ENCODE results near the gene TCEAL9.
"Not testable (repeated sequence)": the region's sequence is repeated elsewhere in the genome, so short reads cannot be mapped to it uniquely, and the experiment has no call there.

TCEAL9 gene

DNA sequence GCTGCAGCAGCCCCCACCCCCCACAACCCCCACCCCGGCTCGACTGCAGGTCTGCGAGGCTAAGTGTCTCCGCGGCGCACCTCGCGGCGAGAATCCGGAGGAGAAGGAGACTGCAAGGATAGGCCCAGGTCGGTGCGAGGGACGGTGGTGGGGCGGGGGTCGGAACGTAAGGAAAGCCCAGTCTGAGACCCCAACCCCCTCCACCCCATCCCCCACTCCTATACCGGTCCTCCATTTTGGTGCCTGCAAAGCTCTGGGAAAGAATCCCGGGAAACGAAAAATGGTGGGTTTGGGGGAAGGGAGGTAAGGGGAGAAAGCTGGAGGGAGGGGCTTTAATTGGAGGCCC, 20.6 kb downstream of the TCEAL9 start:
- H3K9ac ChIP-seq (ENCODE audit: low read length): peak overlapping the region; percentile 62
- no peaks in the 10 kb centered on the region for H3K9me3 ChIP-seq (ENCODE audit: control insufficient read depth, low read length)
- no peak overlapping the region for H3K4me3 ChIP-seq (ENCODE audit: low read length)
- H3K36me3 ChIP-seq (ENCODE audit: control insufficient read depth, insufficient read depth, low read length): no peaks in the 10 kb centered on the region
- H3K27me3 ChIP-seq (ENCODE audit: control insufficient read depth, insufficient read depth, low read length): no peaks in the 10 kb centered on the region
- H3K4me1 ChIP-seq (ENCODE audit: control insufficient read depth, insufficient read depth, low read length): no peaks in the 10 kb centered on the region

DNA sequence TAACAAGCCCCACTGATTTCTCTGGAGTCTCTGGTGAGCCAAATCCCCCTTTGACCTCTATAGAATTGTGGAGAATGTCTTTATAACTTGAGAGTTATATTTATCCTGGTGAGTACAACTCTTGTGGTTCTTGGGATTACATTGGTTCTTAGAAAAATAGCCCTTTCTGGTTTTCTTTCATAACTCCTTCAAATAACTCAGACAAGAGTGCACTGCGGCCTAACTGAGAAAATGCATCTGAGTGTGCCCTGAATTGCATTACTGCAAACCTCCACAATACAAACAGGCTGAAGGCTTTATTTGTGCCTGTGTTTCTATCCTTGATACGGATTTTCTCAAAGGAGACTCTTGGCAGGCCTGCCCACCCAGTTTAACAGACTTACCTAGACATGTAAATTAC, 22.7 kb downstream of the TCEAL9 start:
- no peaks in the 10 kb centered on the region for H3K4me1 ChIP-seq (ENCODE audit: control insufficient read depth, insufficient read depth, low read length)
- H3K9ac ChIP-seq (ENCODE audit: low read length): no peak overlapping the region
- H3K36me3 ChIP-seq (ENCODE audit: control insufficient read depth, insufficient read depth, low read length): no peaks in the 10 kb centered on the region
- H3K9me3 ChIP-seq (ENCODE audit: control insufficient read depth, low read length): no peaks in the 10 kb centered on the region
- no peaks in the 10 kb centered on the region for H3K27me3 ChIP-seq (ENCODE audit: control insufficient read depth, insufficient read depth, low read length)
- H3K4me3 ChIP-seq (ENCODE audit: low read length): no peak overlapping the region

DNA sequence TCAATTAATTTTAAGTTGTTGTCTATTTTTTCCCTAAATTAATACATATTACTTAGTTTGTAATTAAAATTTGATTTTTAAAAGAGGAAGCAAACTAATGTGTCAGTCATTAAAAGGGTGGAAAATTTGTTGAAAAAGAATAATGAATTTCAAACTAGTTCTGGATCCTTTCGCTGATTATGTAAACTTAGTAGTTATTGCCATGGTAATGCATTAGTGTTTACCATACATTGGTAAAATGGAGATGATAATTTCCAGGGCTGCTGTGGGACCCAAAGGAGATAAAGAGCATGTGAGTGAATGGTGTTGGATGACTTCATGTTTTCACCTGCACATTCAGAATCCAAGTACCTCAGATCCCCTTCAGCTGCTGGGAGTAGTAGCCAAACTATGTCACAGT, 26.6 kb downstream of the TCEAL9 start:
- no peaks in the 10 kb centered on the region for H3K27me3 ChIP-seq (ENCODE audit: control insufficient read depth, insufficient read depth, low read length)
- no peak overlapping the region for H3K4me3 ChIP-seq (ENCODE audit: low read length)
- no peak overlapping the region for H3K9ac ChIP-seq (ENCODE audit: low read length)
- no peaks in the 10 kb centered on the region for H3K4me1 ChIP-seq (ENCODE audit: control insufficient read depth, insufficient read depth, low read length)
- no peaks in the 10 kb centered on the region for H3K36me3 ChIP-seq (ENCODE audit: control insufficient read depth, insufficient read depth, low read length)
- H3K9me3 ChIP-seq (ENCODE audit: control insufficient read depth, low read length): no peaks in the 10 kb centered on the region

DNA sequence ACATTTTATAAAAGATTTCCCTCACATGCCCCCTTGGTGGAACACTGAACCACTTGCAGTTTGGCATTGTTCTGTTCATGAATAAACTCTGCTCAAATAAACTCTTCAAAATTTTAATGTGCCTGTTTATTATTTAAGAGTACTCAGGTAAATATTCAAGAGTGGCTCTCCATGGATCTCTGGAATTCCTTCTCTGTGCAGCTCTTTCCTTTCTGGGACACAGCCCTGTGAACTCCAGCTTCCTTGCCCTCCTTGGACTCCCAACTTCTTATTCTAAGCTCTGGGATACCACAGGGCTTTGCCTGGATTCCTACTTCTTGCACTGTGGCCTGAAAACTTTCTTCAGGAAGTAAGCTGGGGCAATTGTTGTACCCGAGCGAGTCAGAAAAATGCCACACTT, 28.4 kb downstream of the TCEAL9 start:
- Histone ChIP-seq H3K9ac (ENCODE audit: low read length) (no peak overlapping the region), H3K4me3 (ENCODE audit: low read length) (no peak overlapping the region), H3K36me3 (ENCODE audit: control insufficient read depth, insufficient read depth, low read length) (no peaks in the 10 kb centered on the region), H3K4me1 (ENCODE audit: control insufficient read depth, insufficient read depth, low read length) (no peaks in the 10 kb centered on the region), H3K9me3 (ENCODE audit: control insufficient read depth, low read length) (no peaks in the 10 kb centered on the region), H3K27me3 (ENCODE audit: control insufficient read depth, insufficient read depth, low read length) (no peaks in the 10 kb centered on the region)

DNA sequence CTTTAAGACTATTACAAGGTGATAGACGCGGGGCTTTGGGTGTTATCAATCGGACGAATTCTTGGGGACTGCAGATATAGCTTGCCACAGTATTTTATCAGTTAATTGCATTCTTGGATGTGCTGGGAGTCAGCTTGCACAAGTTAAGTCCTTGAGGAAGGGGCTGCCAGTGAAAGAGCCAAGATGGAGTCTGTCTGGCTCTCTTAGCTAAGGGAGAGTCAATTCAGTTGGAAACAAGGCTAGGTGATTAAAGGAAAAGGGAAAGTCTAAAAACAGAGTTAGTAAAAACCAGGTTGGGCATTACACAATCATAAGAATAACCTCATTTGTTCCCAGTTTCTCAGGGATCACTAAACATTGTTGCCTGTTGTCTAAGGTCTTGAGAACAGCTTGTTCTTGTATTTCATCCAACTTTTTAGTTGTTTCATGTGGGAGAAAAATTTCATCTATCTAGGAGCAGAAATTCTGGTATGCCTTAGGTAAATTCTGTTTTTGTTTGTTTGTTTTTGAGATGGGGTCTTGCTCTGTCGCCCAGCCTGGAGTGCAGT, 29.1 kb downstream of the TCEAL9 start:
- H3K27me3 ChIP-seq (ENCODE audit: control insufficient read depth, insufficient read depth, low read length); H3K4me1 ChIP-seq (ENCODE audit: control insufficient read depth, insufficient read depth, low read length); H3K9ac ChIP-seq (ENCODE audit: low read length); H3K4me3 ChIP-seq (ENCODE audit: low read length); H3K9me3 ChIP-seq (ENCODE audit: control insufficient read depth, low read length); H3K36me3 ChIP-seq (ENCODE audit: control insufficient read depth, insufficient read depth, low read length): not testable (repeated sequence)

DNA sequence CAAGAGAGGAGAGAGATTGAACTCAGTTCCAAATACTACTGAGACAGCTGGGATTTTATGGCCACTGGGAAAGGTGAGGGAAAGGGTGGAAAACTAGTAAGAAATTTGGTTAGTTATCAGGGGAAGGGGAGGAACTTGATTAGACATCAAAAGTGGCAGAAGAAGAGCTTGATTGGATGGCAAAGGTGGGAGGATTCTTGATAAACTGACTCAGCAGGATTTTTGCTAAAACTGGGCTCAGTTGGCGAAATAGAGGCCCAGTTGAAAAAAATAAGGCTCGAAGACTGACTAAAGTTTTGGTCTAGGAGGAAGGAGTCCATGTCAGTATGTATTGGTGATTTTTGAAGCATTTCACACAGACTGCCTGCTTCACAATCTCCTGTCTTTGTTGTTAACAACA, 30.0 kb downstream of the TCEAL9 start:
- Histone ChIP-seq H3K9ac (ENCODE audit: low read length) (no peak overlapping the region), H3K27me3 (ENCODE audit: control insufficient read depth, insufficient read depth, low read length) (no peaks in the 10 kb centered on the region), H3K36me3 (ENCODE audit: control insufficient read depth, insufficient read depth, low read length) (no peaks in the 10 kb centered on the region), H3K4me1 (ENCODE audit: control insufficient read depth, insufficient read depth, low read length) (no peaks in the 10 kb centered on the region), H3K4me3 (ENCODE audit: low read length) (no peak overlapping the region), H3K9me3 (ENCODE audit: control insufficient read depth, low read length) (no peaks in the 10 kb centered on the region)

DNA sequence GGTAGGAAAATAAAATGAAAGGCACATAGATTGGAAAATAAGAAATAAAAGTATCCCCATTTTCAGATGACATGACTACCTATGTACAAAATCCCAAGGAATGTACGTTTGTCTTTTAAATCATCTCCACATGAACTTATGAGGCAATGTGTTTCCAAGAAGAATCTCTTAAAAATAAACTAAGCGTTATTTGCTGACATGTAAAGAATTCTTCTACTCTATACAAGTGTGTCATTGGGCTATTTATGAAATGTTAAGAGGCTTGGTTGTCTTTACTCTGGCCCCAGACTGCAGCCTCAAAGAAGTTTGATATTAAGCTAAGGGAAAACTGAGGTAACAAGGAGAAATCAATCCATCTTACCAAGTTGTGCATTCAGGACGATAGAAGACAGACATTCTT, 37.2 kb downstream of the TCEAL9 start:
- Histone ChIP-seq H3K9me3 (ENCODE audit: control insufficient read depth, low read length) (no peaks in the 10 kb centered on the region), H3K4me1 (ENCODE audit: control insufficient read depth, insufficient read depth, low read length) (no peaks in the 10 kb centered on the region), H3K36me3 (ENCODE audit: control insufficient read depth, insufficient read depth, low read length) (no peaks in the 10 kb centered on the region), H3K27me3 (ENCODE audit: control insufficient read depth, insufficient read depth, low read length) (no peaks in the 10 kb centered on the region), H3K9ac (ENCODE audit: low read length) (no peak overlapping the region), H3K4me3 (ENCODE audit: low read length) (no peak overlapping the region)

DNA sequence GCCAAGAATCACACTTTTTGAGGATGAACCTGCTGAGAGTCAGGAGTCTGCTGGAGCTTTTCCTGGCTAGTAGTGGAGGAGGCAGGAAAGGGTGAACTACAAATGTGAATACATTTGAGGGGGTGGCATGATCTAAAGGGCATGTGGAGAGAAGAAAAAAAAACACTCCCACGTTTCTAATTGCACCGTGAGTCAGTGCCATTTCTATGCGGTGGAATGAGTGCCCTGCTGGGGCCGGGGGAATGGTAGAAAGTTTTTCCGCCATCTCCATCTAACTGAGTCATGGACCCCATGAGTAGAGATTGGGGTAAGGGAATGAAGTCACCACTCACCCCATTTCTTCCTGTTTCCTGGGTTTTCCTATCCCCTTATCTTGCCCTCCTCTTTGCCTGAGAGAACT, 39.9 kb downstream of the TCEAL9 start:
- H3K9ac ChIP-seq (ENCODE audit: low read length): no peak overlapping the region
- no peaks in the 10 kb centered on the region for H3K36me3 ChIP-seq (ENCODE audit: control insufficient read depth, insufficient read depth, low read length)
- H3K9me3 ChIP-seq (ENCODE audit: control insufficient read depth, low read length): no peaks in the 10 kb centered on the region
- H3K4me1 ChIP-seq (ENCODE audit: control insufficient read depth, insufficient read depth, low read length): no peaks in the 10 kb centered on the region
- no peaks in the 10 kb centered on the region for H3K27me3 ChIP-seq (ENCODE audit: control insufficient read depth, insufficient read depth, low read length)
- no peak overlapping the region for H3K4me3 ChIP-seq (ENCODE audit: low read length)

DNA sequence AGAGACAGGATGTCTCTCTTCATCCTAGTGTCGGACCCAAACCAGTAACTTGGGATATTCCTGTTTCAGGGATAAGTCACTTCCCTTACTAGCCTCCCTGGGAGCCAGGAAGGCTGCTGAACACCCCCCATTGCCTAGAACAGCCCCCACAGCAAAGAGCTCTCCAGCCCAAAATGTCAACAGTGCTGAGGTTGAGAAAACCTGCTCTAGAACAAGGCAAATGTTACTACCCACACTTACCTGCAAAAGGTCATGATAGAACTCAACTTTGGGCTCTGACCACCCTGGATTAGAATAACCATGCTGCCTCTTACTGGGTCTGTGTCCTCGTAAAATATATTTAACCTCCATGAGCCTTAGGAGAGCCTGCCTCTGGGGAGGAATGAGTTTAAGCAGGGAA, 40.4 kb downstream of the TCEAL9 start:
- H3K4me1 ChIP-seq (ENCODE audit: control insufficient read depth, insufficient read depth, low read length): no peaks in the 10 kb centered on the region
- H3K36me3 ChIP-seq (ENCODE audit: control insufficient read depth, insufficient read depth, low read length): no peaks in the 10 kb centered on the region
- H3K9ac ChIP-seq (ENCODE audit: low read length): no peak overlapping the region
- no peaks in the 10 kb centered on the region for H3K9me3 ChIP-seq (ENCODE audit: control insufficient read depth, low read length)
- no peak overlapping the region for H3K4me3 ChIP-seq (ENCODE audit: low read length)
- no peaks in the 10 kb centered on the region for H3K27me3 ChIP-seq (ENCODE audit: control insufficient read depth, insufficient read depth, low read length)

DNA sequence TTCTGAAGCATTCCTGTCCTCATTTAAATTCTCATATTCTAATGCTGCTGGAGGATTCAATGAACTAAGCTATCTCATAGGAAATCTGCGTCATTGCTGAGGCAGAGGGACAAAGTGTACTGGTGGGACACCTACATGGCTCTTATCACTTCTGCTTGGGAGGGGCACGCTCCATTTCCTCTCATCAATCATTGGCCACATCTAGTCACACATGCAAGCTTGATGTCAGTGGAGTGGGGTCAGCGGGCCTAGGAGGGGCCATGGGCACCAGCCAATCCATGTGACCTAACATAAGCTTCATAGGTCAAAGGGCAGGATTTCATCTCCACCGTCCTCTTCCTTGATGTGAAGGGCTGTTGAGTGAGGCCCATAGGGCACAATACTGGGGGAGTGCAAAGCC, 41.4 kb downstream of the TCEAL9 start:
- no peaks in the 10 kb centered on the region for H3K36me3 ChIP-seq (ENCODE audit: control insufficient read depth, insufficient read depth, low read length)
- H3K4me1 ChIP-seq (ENCODE audit: control insufficient read depth, insufficient read depth, low read length): no peaks in the 10 kb centered on the region
- no peaks in the 10 kb centered on the region for H3K27me3 ChIP-seq (ENCODE audit: control insufficient read depth, insufficient read depth, low read length)
- H3K9ac ChIP-seq (ENCODE audit: low read length): no peak overlapping the region
- H3K4me3 ChIP-seq (ENCODE audit: low read length): no peak overlapping the region
- H3K9me3 ChIP-seq (ENCODE audit: control insufficient read depth, low read length): no peaks in the 10 kb centered on the region

DNA sequence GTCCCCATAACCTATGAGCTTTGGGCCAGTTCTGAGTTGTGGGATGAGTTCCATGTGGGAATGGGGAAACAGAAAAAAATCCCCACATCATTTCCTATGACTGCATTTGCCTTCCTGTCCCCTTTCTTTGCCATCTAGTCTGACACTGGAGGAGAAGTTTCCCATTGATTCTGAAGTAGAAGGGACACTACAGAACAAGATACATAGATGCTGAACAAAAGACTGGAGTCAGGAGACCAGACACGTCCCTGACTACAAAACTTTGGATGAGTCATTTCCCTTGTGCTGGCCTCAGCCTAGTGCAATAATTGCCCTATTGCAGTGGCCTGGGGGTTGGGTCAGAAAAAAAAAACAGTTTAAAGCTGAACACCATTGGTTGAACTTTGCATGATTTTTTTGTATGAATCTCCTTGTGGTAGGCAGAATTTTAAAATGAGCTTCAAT, 42.1 kb downstream of the TCEAL9 start:
- Histone ChIP-seq H3K4me3 (ENCODE audit: low read length) (no peak overlapping the region), H3K27me3 (ENCODE audit: control insufficient read depth, insufficient read depth, low read length) (no peaks in the 10 kb centered on the region), H3K4me1 (ENCODE audit: control insufficient read depth, insufficient read depth, low read length) (no peaks in the 10 kb centered on the region), H3K36me3 (ENCODE audit: control insufficient read depth, insufficient read depth, low read length) (no peaks in the 10 kb centered on the region), H3K9me3 (ENCODE audit: control insufficient read depth, low read length) (no peaks in the 10 kb centered on the region), H3K9ac (ENCODE audit: low read length) (no peak overlapping the region)

DNA sequence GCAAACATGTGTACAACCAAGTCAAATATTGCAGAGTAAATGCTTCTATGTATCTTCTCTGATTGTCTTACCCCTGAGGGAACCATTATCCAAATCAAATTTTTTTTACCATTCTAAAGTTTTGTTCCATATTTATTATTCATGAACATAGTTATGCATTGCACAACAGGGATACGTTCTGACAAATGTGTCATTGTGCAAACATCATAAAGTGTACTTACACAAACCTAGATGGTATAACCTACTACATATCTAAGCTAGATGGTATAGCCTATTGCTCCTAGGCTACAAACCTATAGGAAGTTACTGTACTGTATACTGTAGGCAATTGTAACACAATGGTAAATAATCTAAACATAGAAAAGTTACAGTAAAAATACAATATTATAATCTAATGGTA, 43.4 kb downstream of the TCEAL9 start:
- H3K27me3 ChIP-seq (ENCODE audit: control insufficient read depth, insufficient read depth, low read length): no peaks in the 10 kb centered on the region

DNA sequence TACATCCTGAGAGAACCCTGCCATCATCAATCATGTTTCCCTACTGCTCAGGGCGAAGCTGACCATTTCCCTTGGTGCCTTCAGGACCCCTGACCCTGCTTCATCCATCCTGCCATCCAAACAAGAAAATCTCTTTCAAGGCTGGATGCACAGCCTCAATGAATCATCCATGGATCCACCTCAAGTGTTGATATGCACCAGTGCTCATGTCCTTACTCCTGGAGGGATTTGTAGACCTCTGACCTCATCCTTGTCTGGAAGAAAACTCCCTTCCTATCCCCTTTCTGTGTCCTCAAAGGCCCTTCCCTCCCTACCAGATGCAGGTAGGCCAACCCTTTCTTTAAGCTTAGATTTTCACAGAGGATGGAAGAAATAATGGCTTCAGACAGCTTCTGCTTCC, 44.6 kb downstream of the TCEAL9 start:
- Histone ChIP-seq H3K27me3 (ENCODE audit: control insufficient read depth, insufficient read depth, low read length) (no peaks in the 10 kb centered on the region), H3K9ac (ENCODE audit: low read length) (no peak overlapping the region), H3K9me3 (ENCODE audit: control insufficient read depth, low read length) (no peaks in the 10 kb centered on the region), H3K4me3 (ENCODE audit: low read length) (no peak overlapping the region), H3K36me3 (ENCODE audit: control insufficient read depth, insufficient read depth, low read length) (no peaks in the 10 kb centered on the region), H3K4me1 (ENCODE audit: control insufficient read depth, insufficient read depth, low read length) (no peaks in the 10 kb centered on the region)

More for the DNA sequence above, 43.4 kb downstream of the TCEAL9 start:
- Histone ChIP-seq H3K4me1 (ENCODE audit: control insufficient read depth, insufficient read depth, low read length) (no peaks in the 10 kb centered on the region), H3K9me3 (ENCODE audit: control insufficient read depth, low read length) (no peaks in the 10 kb centered on the region), H3K9ac (ENCODE audit: low read length) (no peak overlapping the region), H3K4me3 (ENCODE audit: low read length) (no peak overlapping the region), H3K36me3 (ENCODE audit: control insufficient read depth, insufficient read depth, low read length) (no peaks in the 10 kb centered on the region)
